Gastrocnemius medialis (tissue), 4 donors: ENCODE results near the gene AKAP11. TPM values are rescaled to one million over a fixed set of nuclear protein-coding genes. Genes with fewer than 3 reads are reported as not detected.

Experiments used
- ATAC-seq, 2 donors: fragments of 150-250 bp; one replicate each; pipeline ENCODE4 v1.9.1; 2016
- DNase-seq, 2 donors: peaks; one replicate each; pipeline ENCODE4 v3.0.0-alpha.2; 2019
- H3K27ac ChIP-seq, 4 donors: fragments of 200-600 bp; sonication (generic); 1 replicate in 1 of 4; 2 replicates in 3 of 4; pipeline ENCODE4 v1.5.1; 2016 to 2018; ENCODE audit warnings: mild to moderate bottlenecking in 2 of 4, moderate library complexity in 1 of 4
- H3K27me3 ChIP-seq, 3 donors: fragments of 200-600 bp; sonication (generic) in 2 of 3; 1 replicate in 1 of 3; 2 replicates in 2 of 3; pipeline versions ENCODE4 v1.5.1 to v1.6.0; 2016 to 2019; ENCODE audit warnings: mild to moderate bottlenecking in 1 of 3, moderate library complexity in 1 of 3
- H3K36me3 ChIP-seq, 2 donors: fragments of 200-600 bp; sonication (generic) in 1 of 2; one replicate each; pipeline ENCODE4 v1.5.1; 2017 to 2018
- H3K4me1 ChIP-seq, 2 donors: fragments of 200-600 bp; sonication (generic) in 1 of 2; one replicate each; pipeline ENCODE4 v1.5.1; 2016 to 2017; ENCODE audit warnings: mild to moderate bottlenecking in 2 of 2
- H3K4me3 ChIP-seq, 4 donors: fragments of 200-600 bp; sonication (generic) in 3 of 4; 1 replicate in 1 of 4; 2 replicates in 3 of 4; pipeline ENCODE4 v1.5.1; 2016 to 2019; ENCODE audit warnings: mild to moderate bottlenecking in 2 of 4
- H3K9me3 ChIP-seq, 3 donors: fragments of 200-600 bp; sonication (generic) in 2 of 3; 1 replicate in 1 of 3; 2 replicates in 2 of 3; pipeline ENCODE4 v1.5.1; 2016 to 2019
- CTCF ChIP-seq, 5 experiments: fragments of 450-650 bp in 3 of 5; fragments of 200-600 bp in 2 of 5; sonication (generic) in 2 of 5; IDR thresholded peaks in 4 of 5; conservative IDR thresholded peaks in 1 of 5; 1 replicate in 4 of 5; 2 replicates in 1 of 5; pipeline ENCODE4 v1.5.1; 2016 to 2019; ENCODE audit warnings: antibody characterized with exemption in 5 of 5, mild to moderate bottlenecking in 3 of 5, moderate library complexity in 3 of 5
- POLR2A ChIP-seq, 2 donors: fragments of 450-650 bp; IDR thresholded peaks; one replicate each; pipeline ENCODE4 v1.6.1; 2017; ENCODE audit warnings: antibody characterized with exemption in 2 of 2, mild to moderate bottlenecking in 2 of 2, moderate library complexity in 2 of 2
- in situ Hi-C, 4 donors: fragments of 200-750 bp; cut with MboI; loops; one replicate each; pipeline versions ENCODE4 v1.15.0 to v1.8.0; 2017; ENCODE audit warnings: low sequenced_read_pairs in 4 of 4
- intact Hi-C: fragments of 100-400 bp; cut with DNase I; formaldehyde crosslinking; loops from one replicate; pipeline ENCODE4 v1.15.1; 2023; ENCODE audit warnings: low total_unique reads
- total RNA-seq, 4 donors: library from RNA; depleted of rRNA; stranded (reverse); fragments of >200 nt; gene quantifications; one replicate each; pipeline versions ENCODE4 v1.1.0 to v1.2.3, GENCODE V29; 2016

AKAP11 gene
- total RNA-seq, 4 donors from 2014 or later = 7.7 to 12.8 (median 10.4) TPM

- H3K27me3 ChIP-seq = no peaks in the 10 kb centered on the region
- no peaks in the 10 kb centered on the region for H3K9me3 ChIP-seq
- in situ Hi-C loops (no loop called here), intact Hi-C loops (no loop called here)
- no peak for DNase-seq
- peaks cover 0 to 18% of the 10 kb centered on the region in 2 donors for H3K36me3 ChIP-seq
- no peaks in the 10 kb centered on the region for H3K4me1 ChIP-seq
- no peak for ATAC-seq
- H3K4me3 ChIP-seq = no peak overlapping the region
- no peak overlapping the region for H3K27ac ChIP-seq
- TF ChIP-seq POLR2A (IDR thresholded peaks at IDR 0.05) (no peak), CTCF (IDR thresholded peaks at IDR 0.05 in 4 of 5, conservative IDR thresholded peaks at IDR 0.05 in 1 of 5) (no peak)
Measured at GRCh38 chr13:42305503-42305902, 33.6 kb downstream of the AKAP11 start.

GRCh38 chr13:42307461-42307860 lies 35.5 kb downstream of the AKAP11 start:
- H3K9me3 ChIP-seq = no peaks in the 10 kb centered on the region
- H3K27me3 ChIP-seq = no peaks in the 10 kb centered on the region
- H3K4me3 ChIP-seq = no peak overlapping the region
- in situ Hi-C loops = no loop called here
- no peaks in the 10 kb centered on the region for H3K4me1 ChIP-seq
- intact Hi-C loops = no loop called here
- DNase-seq = no peak
- H3K36me3 ChIP-seq = peaks cover 0 to 9% of the 10 kb centered on the region in 2 donors
- TF ChIP-seq POLR2A (IDR thresholded peaks at IDR 0.05) = no peak
- no peak for TF ChIP-seq CTCF (IDR thresholded peaks at IDR 0.05 in 4 of 5, conservative IDR thresholded peaks at IDR 0.05 in 1 of 5)
- no peak overlapping the region for H3K27ac ChIP-seq
- ATAC-seq = no peak

- H3K4me1 ChIP-seq = no peaks in the 10 kb centered on the region
- TF ChIP-seq POLR2A (IDR thresholded peaks at IDR 0.05) (no peak), CTCF (IDR thresholded peaks at IDR 0.05 in 4 of 5, conservative IDR thresholded peaks at IDR 0.05 in 1 of 5) (no peak)
- no peak for ATAC-seq
- H3K27me3 ChIP-seq = no peaks in the 10 kb centered on the region
- peaks cover 0 to 9% of the 10 kb centered on the region in 2 donors for H3K36me3 ChIP-seq
- no peak for DNase-seq
- in situ Hi-C loops (no loop called here), intact Hi-C loops (no loop called here)
- no peaks in the 10 kb centered on the region for H3K9me3 ChIP-seq
- no peak overlapping the region for H3K4me3 ChIP-seq
- H3K27ac ChIP-seq = no peak overlapping the region
Measured at GRCh38 chr13:42312817-42313431, 41.0 kb downstream of the AKAP11 start.

GRCh38 chr13:42318570-42318969 lies 46.6 kb downstream of the AKAP11 start:
- intact Hi-C loops (no loop called here), in situ Hi-C loops (no loop called here)
- Histone ChIP-seq H3K9me3 (no peaks in the 10 kb centered on the region), H3K27me3 (no peaks in the 10 kb centered on the region), H3K36me3 (no peaks in the 10 kb centered on the region), H3K4me1 (peaks cover 12 to 18% of the 10 kb centered on the region in 2 donors), H3K27ac (no peak overlapping the region), H3K4me3 (no peak overlapping the region)
- no peak for DNase-seq
- TF ChIP-seq CTCF (IDR thresholded peaks at IDR 0.05 in 4 of 5, conservative IDR thresholded peaks at IDR 0.05 in 1 of 5) (no peak), POLR2A (IDR thresholded peaks at IDR 0.05) (no peak)
- no peak for ATAC-seq

GRCh38 chr13:42320375-42320787 lies 48.4 kb downstream of the AKAP11 start:
- ATAC-seq = no peak

More at GRCh38 chr13:42320375-42320787, 48.4 kb downstream of the AKAP11 start:
- TF ChIP-seq POLR2A (IDR thresholded peaks at IDR 0.05) (no peak), CTCF (IDR thresholded peaks at IDR 0.05 in 4 of 5, conservative IDR thresholded peaks at IDR 0.05 in 1 of 5) (no peak)
- Histone ChIP-seq H3K4me3 (no peak overlapping the region), H3K4me1 (peaks cover 12 to 18% of the 10 kb centered on the region in 2 donors), H3K27ac (no peak overlapping the region), H3K36me3 (no peaks in the 10 kb centered on the region), H3K27me3 (no peaks in the 10 kb centered on the region), H3K9me3 (no peaks in the 10 kb centered on the region)
- no peak for DNase-seq
- intact Hi-C loops = no loop called here
- in situ Hi-C loops = no loop called here
